K562 (cell line): ENCODE measurements around the gene PSMD9. TPM values are rescaled to one million over a fixed set of nuclear protein-coding genes. Genes with fewer than 3 reads are reported as not detected.

Experiments
- ARID3B ChIP-seq: fragments of 250-450 bp; sonication (Bioruptor Pico); IDR thresholded peaks from 2 replicates; pipeline ENCODE4 v1.4.0; 2020; ENCODE audit warnings: borderline replicate concordance
- HDGF ChIP-seq: fragments of 450-650 bp; IDR thresholded peaks from 2 replicates; pipeline ENCODE4 v1.6.1; 2016
- HOXB6 ChIP-seq: fragments of 250-450 bp; sonication (Bioruptor Pico); IDR thresholded peaks from 2 replicates; pipeline ENCODE4 v1.5.1; 2022; ENCODE audit warnings: mild to moderate bottlenecking, borderline replicate concordance
- JUNB ChIP-seq: fragments of 450-650 bp; formaldehyde crosslinking; conservative IDR thresholded peaks from 2 replicates; pipeline ENCODE4 v1.4.0; 2020; ENCODE audit warnings: mild to moderate bottlenecking
- LARP7 ChIP-seq: fragments of 450-650 bp; IDR thresholded peaks from 2 replicates; pipeline ENCODE4 v1.6.1; 2016
- LEF1 ChIP-seq: fragments of 450-650 bp; IDR thresholded peaks from 2 replicates; pipeline ENCODE4 v1.6.1; 2016; ENCODE audit warnings: mild to moderate bottlenecking
- MTA3 ChIP-seq: fragments of 450-650 bp; formaldehyde crosslinking; IDR thresholded peaks from 2 replicates; pipeline ENCODE4 v1.6.1; 2017; ENCODE audit warnings: mild to moderate bottlenecking, borderline replicate concordance
- NFIC ChIP-seq: fragments of 450-650 bp; IDR thresholded peaks from 2 replicates; pipeline ENCODE4 v1.6.1; 2017; ENCODE audit warnings: mild to moderate bottlenecking, inconsistent platforms
- POLR2B ChIP-seq: fragments of 450-650 bp; IDR thresholded peaks from 2 replicates; pipeline ENCODE4 v1.6.1; 2018; ENCODE audit warnings: low read depth; ENCODE audit not compliant: partially characterized antibody
- RBM39 ChIP-seq: fragments of 200-400 bp; formaldehyde crosslinking; optimal IDR thresholded peaks from 2 replicates; pipeline ENCODE3; 2018; ENCODE audit warnings: low read depth, low read length
- RUNX1 ChIP-seq: sonication (generic); IDR thresholded peaks from 2 replicates; pipeline ENCODE4 v1.6.1; 2016; ENCODE audit warnings: antibody characterized with exemption, low read depth
- SIRT6 ChIP-seq: IDR thresholded peaks from one replicate; pipeline ENCODE4 v1.6.1; 2012; ENCODE audit warnings: low read depth, mild to moderate bottlenecking, control low read depth, inconsistent platforms, low read length, moderate library complexity
- SOX6 ChIP-seq: fragments of 450-650 bp; IDR thresholded peaks from 2 replicates; pipeline ENCODE4 v1.6.1; 2014; ENCODE audit warnings: mild to moderate bottlenecking
- ZBTB1 ChIP-seq: sonication (generic); formaldehyde crosslinking; IDR thresholded peaks from 2 replicates; pipeline ENCODE4 v1.8.1; 2023; ENCODE audit warnings: missing genetic modification reagents, low read depth, mild to moderate bottlenecking, borderline replicate concordance
- ZBTB2 ChIP-seq: fragments of 450-650 bp; IDR thresholded peaks from 2 replicates; pipeline ENCODE4 v1.6.1; 2016; ENCODE audit warnings: antibody characterized with exemption
- ZNF263 ChIP-seq: sonication (generic); formaldehyde crosslinking; IDR thresholded peaks from 2 replicates; pipeline ENCODE4 v1.8.0; 2022; ENCODE audit warnings: mild to moderate bottlenecking, missing genetic modification reagents, borderline replicate concordance
- ZNF407 ChIP-seq: fragments of 450-650 bp; IDR thresholded peaks from 2 replicates; pipeline ENCODE4 v1.6.1; 2016; ENCODE audit warnings: low read depth
- ZNF41 ChIP-seq: fragments of 250-450 bp; sonication (Bioruptor Pico); conservative IDR thresholded peaks from 2 replicates; pipeline ENCODE4 v1.4.0; 2020; ENCODE audit warnings: mild to moderate bottlenecking
- polyA plus RNA-seq, 8 experiments: library from polyadenylated mRNA; depleted of rRNA in 4 of 8; stranded (reverse) in 5 of 8; unstranded in 3 of 8; fragments of >200 nt; fragmentation: Nextera tagmentation in 2 of 8; fragmentation: Illumina TruSeq in 1 of 8; extraction: Ambion mirVana in 2 of 8; extraction: Trizol in 1 of 8; gene quantifications; 2 replicates each; pipeline versions ENCODE4 v1.2.1 to v1.2.3, GENCODE V29; 2011 to 2014; ENCODE audit warnings: inconsistent platforms in 1 of 8, missing spikeins in 1 of 8
- total RNA-seq, 7 experiments: library from RNA; depleted of rRNA in 6 of 7; stranded (reverse); fragments of >200 nt in 6 of 7; fragmentation: Illumina TruSeq in 2 of 7; extraction: Trizol in 2 of 7; gene quantifications; 2 replicates each; pipeline versions ENCODE4 v1.2.1 to v1.2.3, GENCODE V29; 2011 to 2021; ENCODE audit warnings: low replicate concordance in 1 of 7

The PSMD9 gene
- total and polyA plus RNA-seq, 9 of the 15 experiments (the other 6 are each of a cell fraction or from before 2014, with no cell fraction given) = 12.2 to 143 (median 61.3) TPM

GRCh38 chr12:121888478-121889273, at the start of gene PSMD9 (continued):
- TF ChIP-seq ZNF407 (peak; percentile 97), POLR2B (peak; percentile 85), LEF1 (peak; percentile 51; the same call in 1 of the 2 replicates), JUNB (CRISPR knock-in tag) (peak; percentile 51; the same call in 1 of the 2 replicates), ZNF41 (CRISPR knock-in tag) (0 out of 2 replicates have a peak, but pooled peaks have one; percentile 6), ZBTB1 (CRISPR knock-in tag) (peak; percentile 42; the same call in 1 of the 2 replicates), RUNX1 (peak; percentile 18; the same call in 1 of the 2 replicates), HOXB6 (CRISPR knock-in tag) (no peak), RBM39 (no peak), ZBTB2 (peak; percentile 84), NFIC (no peak), LARP7 (0 out of 2 replicates have a peak, but pooled peaks have one; percentile 18), ARID3B (CRISPR knock-in tag) (no peak), SIRT6 (no peak), HDGF (no peak), MTA3 (peak; percentile 99), ZNF263 (CRISPR knock-in tag) (no peak; the same call in 1 of the 2 replicates), SOX6 (peak; percentile 80)
